GM21723 (cell line): Measurements from ENCODE around the gene AQP2.

Source experiments
- ATAC-seq: cut with Tn5 transposase; IDR thresholded peaks from one replicate; pipeline ENCODE4 v1.9.1; 2021; ENCODE audit warnings: mild to moderate bottlenecking, moderate library complexity; ENCODE audit not compliant: unreplicated experiment

The AQP2 gene

GRCh38 chr12:49939707-49940106 lies 10.8 kb upstream of the AQP2 start:
- no peak for ATAC-seq

DNA sequence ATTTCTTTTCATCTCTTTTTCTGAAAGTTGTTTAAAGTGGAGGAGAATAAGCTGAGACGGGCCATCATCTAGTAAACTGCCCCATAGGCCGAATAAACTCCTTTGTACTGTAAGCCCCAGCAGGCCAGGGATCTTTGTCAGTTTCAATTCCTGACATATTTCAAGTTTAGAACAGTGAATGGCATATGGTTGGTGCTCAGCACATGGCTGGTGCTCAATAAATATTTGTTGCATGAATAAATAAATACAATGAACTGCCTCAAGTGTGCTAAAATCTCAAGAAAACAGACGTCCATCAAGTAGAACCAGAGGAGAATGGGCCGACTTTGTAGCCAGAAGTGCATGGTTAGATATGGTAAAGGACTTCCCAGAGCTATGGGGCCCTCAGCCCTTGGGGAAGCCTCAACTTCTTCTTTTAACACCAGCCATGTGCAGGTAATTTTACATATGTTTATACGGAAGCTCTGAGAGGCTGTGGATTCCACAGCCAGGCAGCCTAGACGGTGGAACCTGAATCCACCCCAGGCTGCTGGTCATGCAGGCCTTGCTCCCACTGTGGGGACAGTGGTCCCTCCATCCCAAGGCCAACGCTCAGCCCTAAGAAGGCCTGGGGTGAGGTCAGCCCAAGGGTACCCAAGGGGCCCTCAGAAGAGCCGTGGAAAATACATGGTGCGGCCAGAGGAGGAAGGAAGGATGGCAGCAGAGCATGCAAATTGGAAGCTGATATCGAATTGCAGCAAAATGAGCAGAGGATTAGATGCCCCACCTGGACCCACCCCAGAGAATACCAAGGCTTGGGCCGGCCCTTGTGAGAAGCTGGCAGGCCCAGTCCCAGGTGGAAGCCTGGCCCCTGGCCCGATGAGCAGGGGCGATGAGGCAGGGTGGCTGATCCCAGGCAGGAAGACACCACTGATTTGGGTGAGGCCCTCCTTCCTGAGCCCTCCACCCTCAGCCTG lies 8.7 kb upstream of the AQP2 start:
- no peak for ATAC-seq

DNA sequence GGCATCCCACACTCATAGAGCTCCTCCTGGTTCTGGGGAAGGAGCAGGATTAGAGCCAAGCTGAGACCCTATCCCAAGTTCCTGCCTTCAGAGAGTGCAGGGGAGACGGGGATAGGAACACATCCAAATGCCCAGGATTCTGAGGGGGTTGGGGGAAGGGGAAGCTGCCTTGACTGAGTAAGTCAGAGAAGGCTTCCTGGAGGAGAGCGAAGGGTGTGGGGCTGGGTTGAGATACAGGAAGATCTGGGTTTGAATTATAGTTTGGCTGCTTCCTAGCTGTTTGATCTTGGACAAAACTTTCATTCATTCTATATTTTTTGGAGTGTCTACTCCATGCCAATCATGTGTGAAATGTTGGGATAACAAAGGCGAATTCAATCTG lies 8.0 kb upstream of the AQP2 start:
- ATAC-seq, result no peak

DNA sequence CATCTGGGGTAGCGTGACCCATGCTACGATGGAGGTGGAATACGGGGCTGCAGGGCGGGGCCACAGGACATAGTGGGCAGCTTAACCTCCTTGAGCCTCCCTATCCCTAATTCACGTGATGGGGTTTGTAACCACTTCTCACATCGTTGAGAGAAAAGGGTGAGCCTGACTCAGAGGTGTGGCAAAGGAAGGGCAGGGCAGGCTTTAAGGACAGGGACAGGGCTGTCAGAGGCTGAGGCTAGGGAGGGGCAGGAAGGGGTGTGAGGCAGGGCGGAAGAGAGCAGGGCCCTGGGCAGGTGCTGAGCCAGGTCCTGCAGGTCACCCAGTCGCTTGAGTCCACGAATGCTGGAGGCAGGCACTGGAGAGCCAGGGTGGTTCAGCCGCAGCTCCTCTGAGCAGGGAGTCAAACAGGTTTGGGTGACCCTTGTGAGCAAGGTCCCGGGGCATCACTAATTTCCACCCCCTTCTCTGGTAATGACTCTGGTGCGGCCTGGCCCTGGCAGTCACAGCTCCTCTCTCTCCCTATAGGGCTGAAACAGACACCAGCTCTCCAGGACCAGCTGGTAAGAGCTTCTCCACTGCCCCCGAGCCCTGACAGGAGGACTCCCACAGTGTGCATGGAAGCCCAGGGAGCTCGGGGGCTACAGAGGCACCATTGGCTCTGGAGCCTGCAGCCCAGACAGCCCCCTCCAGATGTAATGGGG lies 7.5 kb upstream of the AQP2 start:
- ATAC-seq, result no peak

DNA sequence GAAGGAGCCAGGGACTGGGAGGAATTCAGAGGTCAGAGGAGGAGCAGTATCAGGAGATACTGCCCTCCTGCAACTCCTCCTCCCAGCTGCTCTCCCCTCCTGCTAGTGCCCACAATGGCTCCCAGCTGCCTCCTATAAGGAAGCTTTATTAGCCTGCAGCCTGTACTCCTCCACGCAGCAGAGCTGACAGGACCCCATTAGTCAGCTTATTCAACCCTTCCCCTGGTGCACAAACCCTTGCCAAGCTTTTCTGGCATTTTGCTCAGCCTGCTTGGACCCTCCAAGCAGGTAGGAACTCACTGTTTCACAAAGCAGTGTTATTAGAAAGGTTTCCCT lies 6.9 kb upstream of the AQP2 start:
- ATAC-seq, result no peak

DNA sequence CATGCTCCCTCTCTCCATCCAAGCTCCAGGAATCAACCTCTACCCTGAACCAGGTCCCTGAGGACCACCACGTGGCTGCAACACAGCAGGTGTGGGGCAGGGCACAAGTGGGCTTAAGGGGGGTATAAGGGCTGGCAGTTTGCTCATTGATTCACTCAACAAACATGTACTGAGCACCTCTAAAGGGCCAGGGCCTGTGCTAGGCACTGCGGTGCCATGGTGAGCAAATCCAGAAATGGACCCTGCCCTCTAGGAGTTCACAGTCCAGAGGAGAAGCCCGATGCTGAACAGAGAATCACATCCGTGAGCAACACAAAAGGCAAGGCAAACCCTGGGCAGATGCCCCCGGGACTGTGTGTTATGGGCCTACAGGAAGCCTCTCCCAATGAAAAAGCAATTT lies 6.5 kb upstream of the AQP2 start:
- no peak for ATAC-seq

DNA sequence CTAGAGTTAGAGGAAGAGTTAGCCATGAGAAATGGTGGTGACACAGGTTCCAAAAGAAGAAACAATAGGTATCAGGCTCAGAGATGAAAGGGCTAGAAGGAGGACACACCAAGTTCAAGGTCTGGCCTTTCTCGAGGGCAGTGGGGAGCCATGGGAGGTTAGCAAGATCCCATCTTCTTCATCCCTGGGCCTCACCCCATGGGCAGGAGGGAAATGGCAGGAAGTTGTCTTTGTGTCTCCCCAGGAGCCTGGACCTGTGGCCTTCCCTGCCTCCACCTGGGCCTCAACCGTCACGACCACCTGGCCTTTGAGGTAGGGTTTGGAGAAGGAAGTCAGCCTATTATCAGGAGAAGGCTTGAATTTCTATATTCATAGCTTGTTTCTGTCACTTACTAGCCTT lies 5.8 kb upstream of the AQP2 start:
- ATAC-seq, result no peak

- peak; percentile 92 for ATAC-seq
These were observed 5.0 kb upstream of the AQP2 start for GRCh38 chr12:49945394-49946080.

DNA sequence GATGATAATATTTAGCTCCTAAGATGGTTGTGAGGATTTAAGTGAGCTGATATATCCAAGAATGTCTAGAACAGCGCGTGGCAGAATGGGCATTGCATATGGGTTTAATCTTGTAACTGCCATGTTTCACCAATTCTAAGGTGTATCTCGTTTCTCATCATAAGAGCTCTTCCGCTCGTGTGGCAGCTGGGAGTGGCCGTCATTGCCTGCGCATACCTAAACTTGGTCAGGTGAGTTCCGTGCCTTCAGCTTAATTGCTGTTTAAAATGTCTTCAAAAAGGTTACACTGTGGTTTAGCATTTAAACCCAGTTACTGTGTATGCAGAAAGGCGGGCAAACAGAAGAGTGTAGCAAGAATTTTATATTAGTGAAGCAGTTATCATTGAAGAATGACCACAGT lies 4.5 kb upstream of the AQP2 start:
- ATAC-seq, result no peak

DNA sequence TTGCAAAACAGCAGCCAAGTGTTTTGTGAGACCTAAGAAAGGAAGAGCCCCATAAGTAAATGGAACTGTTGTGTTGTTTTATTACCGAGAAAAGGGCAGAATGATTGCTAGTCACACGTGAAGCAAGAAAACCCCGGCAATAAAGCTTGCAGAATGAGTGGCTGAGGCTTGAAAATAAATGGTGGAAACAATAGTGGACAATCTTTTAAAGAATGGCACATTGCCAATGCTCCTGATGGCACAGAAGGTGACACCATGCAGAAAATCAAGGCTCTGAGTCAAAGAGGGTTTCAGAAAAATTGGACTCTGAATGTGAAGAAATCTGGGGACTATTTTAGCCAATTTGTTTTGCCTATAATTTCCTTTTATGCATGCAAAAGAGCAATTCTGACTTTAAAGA lies 4.0 kb upstream of the AQP2 start:
- no peak for ATAC-seq

DNA sequence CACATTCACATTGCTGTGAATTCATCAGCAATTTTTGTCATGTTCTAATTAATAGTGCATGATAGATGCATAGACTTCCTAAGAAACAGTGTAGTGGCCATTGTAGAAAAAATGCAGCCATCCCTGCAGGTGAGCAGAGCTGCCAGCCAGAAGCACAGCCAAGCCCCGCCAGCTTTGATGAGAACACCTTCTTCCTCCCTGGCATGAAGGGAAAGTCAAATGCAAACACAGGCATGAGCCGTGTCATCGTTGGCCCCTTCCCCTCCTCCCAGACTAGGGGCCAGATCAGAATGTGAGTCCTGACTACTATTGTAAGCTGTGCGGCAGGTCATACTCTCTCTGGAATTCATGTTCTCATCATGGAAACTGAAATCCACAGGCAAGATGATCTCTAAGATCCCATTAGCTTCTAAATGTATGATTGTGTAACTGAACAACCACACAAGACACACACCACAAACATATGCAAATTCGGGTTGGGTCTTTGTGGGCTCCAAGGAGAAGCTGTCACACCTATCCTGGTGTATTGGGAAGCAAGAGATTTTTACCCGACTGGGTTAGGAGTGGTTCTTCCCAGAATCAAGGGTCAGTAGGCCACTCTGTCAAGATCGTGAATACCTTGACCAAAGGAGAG lies 2.8 kb upstream of the AQP2 start:
- ATAC-seq, result no peak

- no peak for ATAC-seq
These were observed 1.4 kb upstream of the AQP2 start for GRCh38 chr12:49948866-49949845.

DNA sequence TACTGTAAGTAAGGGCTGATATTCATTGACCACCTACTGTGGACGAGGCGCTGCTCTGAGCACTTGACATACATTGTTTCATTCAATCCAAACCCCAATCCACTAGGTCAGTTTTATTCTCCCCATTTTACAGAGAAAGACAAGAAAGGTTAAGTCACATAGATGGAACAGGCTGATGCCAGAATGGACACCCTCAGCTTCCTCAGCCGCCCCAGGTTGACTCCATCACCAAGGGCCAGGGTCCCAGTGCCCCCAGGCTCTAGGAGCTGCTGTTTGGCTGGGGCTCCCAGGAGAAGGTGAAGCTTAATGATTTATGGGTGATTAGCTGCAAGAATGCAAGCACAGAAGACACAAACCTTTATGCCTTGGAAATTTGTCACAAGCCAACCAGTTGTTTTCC lies 671 bp upstream of the AQP2 start:
- no peak for ATAC-seq

DNA sequence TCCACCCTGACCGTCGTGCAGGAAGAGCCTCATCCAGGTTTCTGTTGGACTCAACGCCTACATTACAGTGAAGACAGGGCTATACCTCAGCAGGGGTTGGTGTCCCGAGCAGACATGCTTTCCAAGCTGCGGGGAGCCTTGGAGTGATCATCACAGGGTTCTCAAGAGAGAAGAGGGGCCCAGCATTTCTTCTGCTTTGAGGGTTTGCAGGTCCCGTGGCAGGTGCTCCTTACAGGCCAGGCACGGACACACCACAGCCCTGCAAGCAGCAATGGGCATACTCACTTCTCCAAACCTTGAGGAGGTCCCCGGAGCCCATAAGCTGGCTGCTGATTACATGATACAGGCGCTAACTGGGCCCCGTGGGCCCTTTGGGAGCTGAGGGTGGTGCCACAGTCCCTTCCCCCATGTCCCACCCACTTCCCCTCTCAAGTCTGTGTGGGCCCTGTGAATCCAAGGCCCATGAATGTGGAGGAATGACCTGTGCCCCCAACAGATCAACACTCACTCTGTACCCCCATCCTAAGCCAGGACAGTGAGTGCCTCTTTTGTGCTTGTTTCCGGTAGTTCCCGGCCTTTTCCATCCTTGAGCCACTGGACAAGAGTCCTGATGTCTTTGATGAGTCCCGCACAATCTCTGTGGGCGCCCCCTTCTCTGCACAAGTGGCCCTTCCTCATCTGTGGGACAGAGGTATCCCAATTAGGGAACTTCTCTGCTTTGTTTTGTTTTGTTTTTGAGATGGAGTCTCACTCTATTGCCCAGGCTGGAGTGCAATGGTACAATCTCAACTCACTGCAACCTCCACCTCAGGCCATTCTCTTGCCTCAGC lies 1.1 kb downstream of the AQP2 start:
- ATAC-seq, result no peak

GRCh38 chr12:49952391-49953055 lies 2.0 kb downstream of the AQP2 start:
- no peak for ATAC-seq

GRCh38 chr12:49953151-49953550 lies 2.6 kb downstream of the AQP2 start:
- ATAC-seq, result no peak

GRCh38 chr12:49953961-49954846 lies 3.7 kb downstream of the AQP2 start:
- no peak for ATAC-seq
